Measurements from ENCODE around the gene GAP43. TPM values are rescaled to one million over a fixed set of nuclear protein-coding genes. Genes with fewer than 3 reads are reported as not detected.
A peak's percentile ranks its signal among the peaks of the same experiment; 100 is the strongest.

The GAP43 gene
- total RNA-seq, 1 donor from 2014 or later, result not detected

DNA sequence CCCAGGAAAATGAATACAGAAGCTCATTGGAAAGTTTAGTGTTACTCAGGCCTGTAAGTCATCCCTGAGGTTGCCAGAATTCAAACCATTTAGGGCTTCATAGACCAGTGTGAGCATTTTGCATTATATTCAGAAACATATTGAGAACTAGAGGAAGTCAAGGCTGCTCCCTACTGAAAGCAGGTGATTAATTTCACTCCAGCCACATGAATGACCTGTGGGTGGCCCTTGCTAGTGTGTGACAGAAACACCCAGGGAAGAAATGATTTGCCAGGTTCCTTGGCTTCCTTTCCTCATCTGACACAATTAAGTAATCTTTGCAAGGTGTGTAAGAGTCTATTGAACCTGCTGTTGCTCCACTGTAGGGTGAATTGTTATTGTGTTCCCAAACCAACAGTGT lies 61.8 kb downstream of the GAP43 start:
- Mint-ChIP-seq H3K4me3 (no peak overlapping the region), H3K4me1 (no peaks in the 10 kb centered on the region), H3K27me3 (peaks cover 16% of the 10 kb centered on the region), H3K9me3 (no peaks in the 10 kb centered on the region), H3K36me3 (ENCODE audit: low read depth) (no peaks in the 10 kb centered on the region), H3K27ac (no peak overlapping the region)
- intact Hi-C loops (cut with micrococcal nuclease), result loop anchor here (10.0 kb wide), 1 partner anchor 170 kb away; no protein-coding TSS in a partner anchor
- DNase-seq, result no peak

GRCh38 chr3:115687721-115688120 lies 64.4 kb downstream of the GAP43 start:
- intact Hi-C loops (cut with micrococcal nuclease), result loop anchor here (2.0 to 10.0 kb wide), 2 partner anchors 29 to 173 kb away; no protein-coding TSS in a partner anchor
- no peaks in the 10 kb centered on the region for H3K36me3 Mint-ChIP-seq (ENCODE audit: low read depth)
- no peak overlapping the region for H3K27ac Mint-ChIP-seq

DNA sequence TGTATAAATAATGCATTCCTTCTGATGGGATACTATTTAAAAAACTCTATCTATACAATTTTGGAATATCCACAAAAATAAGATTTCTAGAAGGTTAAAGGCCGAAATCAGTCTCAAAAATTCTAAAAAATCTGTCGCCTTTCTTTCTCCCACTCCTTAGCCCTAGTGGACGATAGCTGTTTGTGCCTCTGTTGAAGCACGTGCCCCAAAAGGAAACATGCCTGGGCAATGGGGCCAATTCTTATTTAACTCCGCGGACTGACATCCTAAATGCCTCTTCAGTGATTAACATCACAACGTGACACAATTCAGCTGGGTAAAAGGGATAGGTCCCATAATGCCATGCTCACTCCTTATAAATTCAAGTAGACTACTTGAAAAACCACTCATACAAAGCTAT lies 65.1 kb downstream of the GAP43 start:
- H3K9me3 Mint-ChIP-seq, result no peaks in the 10 kb centered on the region
- no peaks in the 10 kb centered on the region for H3K36me3 Mint-ChIP-seq (ENCODE audit: low read depth)
- no peaks in the 10 kb centered on the region for H3K4me1 Mint-ChIP-seq
- H3K27me3 Mint-ChIP-seq, result peaks cover 7% of the 10 kb centered on the region
- no peak overlapping the region for H3K4me3 Mint-ChIP-seq
- DNase-seq, result no peak
- H3K27ac Mint-ChIP-seq, result no peak overlapping the region
- intact Hi-C loops (cut with micrococcal nuclease), result loop anchor here (10.0 kb wide), 1 partner anchor 174 kb away; no protein-coding TSS in a partner anchor

More at GRCh38 chr3:115687721-115688120, 64.4 kb downstream of the GAP43 start:
- Mint-ChIP-seq H3K27me3 (peaks cover 7% of the 10 kb centered on the region), H3K4me1 (no peaks in the 10 kb centered on the region), H3K9me3 (no peaks in the 10 kb centered on the region), H3K4me3 (no peak overlapping the region)
- no peak for DNase-seq

GRCh38 chr3:115689928-115690327 lies 66.6 kb downstream of the GAP43 start:
- no peaks in the 10 kb centered on the region for H3K4me1 Mint-ChIP-seq
- no peak overlapping the region for H3K4me3 Mint-ChIP-seq
- intact Hi-C loops (cut with micrococcal nuclease), result loop anchor here (5.0 to 10.0 kb wide), 4 partner anchors 122 to 648 kb away; no protein-coding TSS in a partner anchor
- H3K36me3 Mint-ChIP-seq (ENCODE audit: low read depth), result no peaks in the 10 kb centered on the region
- H3K27ac Mint-ChIP-seq, result no peak overlapping the region
- H3K9me3 Mint-ChIP-seq, result no peaks in the 10 kb centered on the region
- no peak for DNase-seq
- peaks cover 4% of the 10 kb centered on the region for H3K27me3 Mint-ChIP-seq

DNA sequence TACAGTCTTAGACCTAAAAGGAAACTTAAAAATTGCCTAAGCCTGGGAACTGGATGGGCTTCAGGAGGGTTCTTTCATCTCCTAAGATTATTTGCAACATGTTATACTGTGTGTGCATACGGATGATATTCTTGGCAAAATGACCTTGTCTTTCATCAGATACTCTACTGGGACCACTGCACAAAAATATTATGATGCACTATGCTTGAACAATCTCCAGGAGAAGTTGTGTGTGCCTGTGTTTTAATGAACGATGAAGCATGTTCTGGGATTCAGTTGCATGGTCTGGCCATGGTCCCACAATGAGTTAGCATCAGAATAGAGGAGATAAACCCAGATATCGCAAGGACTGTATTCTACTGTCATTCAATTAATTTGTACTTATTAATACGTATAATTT lies 68.7 kb downstream of the GAP43 start:
- DNase-seq, result no peak
- no peaks in the 10 kb centered on the region for H3K9me3 Mint-ChIP-seq
- H3K36me3 Mint-ChIP-seq (ENCODE audit: low read depth), result no peaks in the 10 kb centered on the region
- no peaks in the 10 kb centered on the region for H3K27me3 Mint-ChIP-seq
- no peak overlapping the region for H3K4me3 Mint-ChIP-seq
- no peak overlapping the region for H3K27ac Mint-ChIP-seq
- intact Hi-C loops (cut with micrococcal nuclease), result loop anchor here (5.0 to 10.0 kb wide), 3 partner anchors 120 to 650 kb away; no protein-coding TSS in a partner anchor
- H3K4me1 Mint-ChIP-seq, result no peaks in the 10 kb centered on the region

GRCh38 chr3:115692887-115693524 lies 69.7 kb downstream of the GAP43 start:
- intact Hi-C loops (cut with micrococcal nuclease), result loop anchor here (1.0 to 10.0 kb wide), 4 partner anchors 119 to 651 kb away; no protein-coding TSS in a partner anchor
- peak; percentile 88 for DNase-seq
- Mint-ChIP-seq H3K9me3 (no peaks in the 10 kb centered on the region), H3K4me3 (no peak overlapping the region), H3K36me3 (ENCODE audit: low read depth) (no peaks in the 10 kb centered on the region), H3K4me1 (no peaks in the 10 kb centered on the region), H3K27ac (no peak overlapping the region), H3K27me3 (no peaks in the 10 kb centered on the region)

DNA sequence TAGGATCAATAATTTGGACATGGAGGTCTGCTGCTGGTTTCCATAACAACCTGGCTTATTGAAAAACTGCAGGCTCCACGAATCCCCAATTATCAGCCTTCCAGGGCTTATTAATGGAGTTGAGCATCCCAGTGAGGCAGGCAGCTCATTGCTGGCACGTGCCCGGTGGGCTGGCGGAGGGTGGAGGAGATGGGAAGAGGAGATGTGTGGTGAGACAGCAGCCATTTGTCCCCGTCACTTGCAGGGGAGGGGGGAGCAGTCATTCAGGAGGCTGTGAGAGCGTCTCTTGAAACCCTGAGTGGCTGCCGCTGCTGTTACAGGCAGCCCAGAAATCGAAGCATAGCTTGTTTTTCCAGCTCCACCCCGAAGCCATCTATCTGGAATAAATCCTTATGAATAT lies 70.6 kb downstream of the GAP43 start:
- no peak overlapping the region for H3K27ac Mint-ChIP-seq
- H3K4me3 Mint-ChIP-seq, result no peak overlapping the region
- DNase-seq, result no peak
- no peaks in the 10 kb centered on the region for H3K9me3 Mint-ChIP-seq
- intact Hi-C loops (cut with micrococcal nuclease), result loop anchor here (1.0 to 10.0 kb wide), 4 partner anchors 118 to 652 kb away; no protein-coding TSS in a partner anchor
- no peaks in the 10 kb centered on the region for H3K4me1 Mint-ChIP-seq
- no peaks in the 10 kb centered on the region for H3K36me3 Mint-ChIP-seq (ENCODE audit: low read depth)
- H3K27me3 Mint-ChIP-seq, result no peaks in the 10 kb centered on the region

- intact Hi-C loops (cut with micrococcal nuclease), result loop anchor here (10.0 kb wide), 1 partner anchor 480 kb away; no protein-coding TSS in a partner anchor
- H3K4me1 Mint-ChIP-seq, result no peaks in the 10 kb centered on the region
- H3K36me3 Mint-ChIP-seq (ENCODE audit: low read depth), result no peaks in the 10 kb centered on the region
- H3K27ac Mint-ChIP-seq, result no peak overlapping the region
- DNase-seq, result no peak
- peaks cover 4% of the 10 kb centered on the region for H3K27me3 Mint-ChIP-seq
- no peak overlapping the region for H3K4me3 Mint-ChIP-seq
- H3K9me3 Mint-ChIP-seq, result no peaks in the 10 kb centered on the region
Observed at GRCh38 chr3:115695090-115695489, 71.8 kb downstream of the GAP43 start.

- H3K36me3 Mint-ChIP-seq (ENCODE audit: low read depth), result no peaks in the 10 kb centered on the region
- no peaks in the 10 kb centered on the region for H3K9me3 Mint-ChIP-seq
- H3K4me3 Mint-ChIP-seq, result no peak overlapping the region
- H3K27ac Mint-ChIP-seq, result no peak overlapping the region
- peaks cover 4% of the 10 kb centered on the region for H3K27me3 Mint-ChIP-seq
- H3K4me1 Mint-ChIP-seq, result no peaks in the 10 kb centered on the region
- intact Hi-C loops (cut with micrococcal nuclease), result loop anchor here (10.0 kb wide), 1 partner anchor 483 kb away; no protein-coding TSS in a partner anchor
- no peak for DNase-seq
Observed at GRCh38 chr3:115697263-115698053, 74.1 kb downstream of the GAP43 start.

DNA sequence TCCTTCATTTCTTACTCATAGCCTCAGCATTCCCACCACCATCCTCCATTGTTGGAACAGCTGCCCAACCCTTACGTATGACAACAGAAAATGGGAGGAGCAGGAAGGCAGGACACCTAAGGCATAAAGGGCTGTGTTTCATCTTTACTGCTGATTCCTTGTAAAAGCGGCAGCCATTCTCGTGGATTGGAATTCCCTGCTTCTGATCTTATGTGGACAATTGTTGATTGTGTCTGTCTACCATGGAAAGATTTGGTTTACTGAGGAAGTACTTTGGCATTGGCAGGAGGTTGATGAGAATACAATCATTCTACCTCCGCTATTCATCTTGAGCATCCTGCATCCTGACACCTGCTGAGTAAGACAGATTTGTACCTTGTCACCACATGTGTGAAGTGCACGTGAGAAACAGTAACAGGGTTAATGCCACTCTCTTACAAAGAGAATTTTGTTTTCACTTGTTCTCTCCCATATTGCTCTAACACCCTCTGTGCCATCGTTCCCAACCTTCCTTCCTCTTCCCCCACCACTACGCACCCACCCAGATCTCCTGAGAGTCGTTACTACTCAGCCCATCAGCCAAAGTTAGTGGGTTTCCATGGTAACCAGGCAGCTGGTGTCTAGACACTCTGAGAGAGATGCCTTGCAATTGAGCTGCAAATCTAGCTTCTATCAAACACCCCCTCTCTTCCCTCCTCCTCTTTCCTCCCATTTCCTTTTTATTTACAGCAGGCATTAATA lies 75.7 kb downstream of the GAP43 start:
- Mint-ChIP-seq H3K4me3 (no peak overlapping the region), H3K36me3 (ENCODE audit: low read depth) (no peaks in the 10 kb centered on the region), H3K4me1 (no peaks in the 10 kb centered on the region), H3K9me3 (no peaks in the 10 kb centered on the region), H3K27me3 (peaks cover 9% of the 10 kb centered on the region), H3K27ac (no peak overlapping the region)
- DNase-seq, result no peak
- intact Hi-C loops (cut with micrococcal nuclease), result loop anchor here (10.0 kb wide), 1 partner anchor 484 kb away; no protein-coding TSS in a partner anchor

GRCh38 chr3:115699706-115700105 lies 76.4 kb downstream of the GAP43 start:
- peaks cover 9% of the 10 kb centered on the region for H3K27me3 Mint-ChIP-seq
- H3K27ac Mint-ChIP-seq, result no peak overlapping the region
- no peak overlapping the region for H3K4me3 Mint-ChIP-seq
- H3K36me3 Mint-ChIP-seq (ENCODE audit: low read depth), result no peaks in the 10 kb centered on the region
- H3K4me1 Mint-ChIP-seq, result no peaks in the 10 kb centered on the region
- intact Hi-C loops (cut with micrococcal nuclease), result loop anchor here (10.0 kb wide), 1 partner anchor 485 kb away; no protein-coding TSS in a partner anchor
- no peak for DNase-seq
- H3K9me3 Mint-ChIP-seq, result no peaks in the 10 kb centered on the region

DNA sequence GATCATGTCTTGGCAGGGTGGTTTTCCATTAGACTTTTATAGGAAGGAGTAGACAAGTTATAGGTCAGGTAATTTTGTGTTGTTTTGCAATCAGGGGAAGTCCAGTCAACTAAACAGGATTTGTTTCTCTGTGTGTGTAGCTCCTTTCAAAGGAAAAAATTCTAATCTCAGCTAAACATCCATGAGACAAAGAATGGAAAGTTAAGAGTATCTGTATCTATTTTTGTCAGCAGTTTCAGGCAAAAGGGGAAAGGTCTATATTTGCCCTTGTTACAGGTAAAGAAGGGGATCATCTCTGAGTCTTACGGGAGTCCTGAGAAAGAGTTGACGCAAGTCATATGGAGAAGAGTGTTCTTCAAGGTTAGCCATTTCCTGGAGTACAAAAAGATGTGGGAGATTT lies 79.3 kb downstream of the GAP43 start:
- Mint-ChIP-seq H3K4me3 (no peak overlapping the region), H3K27ac (no peak overlapping the region)
- DNase-seq, result no peak

DNA sequence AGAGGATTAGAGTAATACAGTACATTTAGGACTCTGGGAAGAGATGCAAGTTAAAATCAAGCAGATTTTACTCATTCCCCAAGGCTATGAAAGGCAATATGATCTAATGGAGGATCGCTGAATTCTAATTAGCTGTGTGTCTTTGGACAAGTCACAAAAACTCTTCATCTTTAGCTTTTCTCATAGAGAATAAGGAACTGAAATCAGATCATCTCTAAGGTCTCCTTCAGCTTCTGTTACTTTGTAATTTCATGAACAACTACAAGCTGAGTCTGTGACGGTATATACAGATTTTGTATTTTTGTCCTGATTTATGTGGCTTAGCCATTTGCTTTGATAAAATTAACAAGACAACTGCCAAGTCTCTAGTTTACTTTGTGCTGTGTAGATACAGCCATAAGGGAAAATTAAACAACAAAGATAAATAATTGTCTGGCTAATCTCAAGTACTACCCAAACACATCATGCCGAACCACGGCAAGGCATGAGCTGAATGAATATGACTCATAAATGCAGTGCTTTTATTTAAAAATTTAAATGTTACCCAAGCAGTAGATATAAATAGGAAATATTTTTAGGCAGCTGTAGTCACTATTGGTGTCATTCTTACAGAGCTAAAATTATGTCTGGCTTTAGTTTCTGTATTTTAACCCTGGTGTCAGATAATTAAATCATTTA lies 81.5 kb downstream of the GAP43 start:
- Mint-ChIP-seq H3K27me3 (peaks cover 13% of the 10 kb centered on the region), H3K4me1 (no peaks in the 10 kb centered on the region), H3K4me3 (no peak overlapping the region), H3K27ac (no peak overlapping the region), H3K9me3 (no peaks in the 10 kb centered on the region), H3K36me3 (ENCODE audit: low read depth) (no peaks in the 10 kb centered on the region)
- DNase-seq, result no peak
- intact Hi-C loops (cut with micrococcal nuclease), result no loop called here

More for the DNA sequence above, 79.3 kb downstream of the GAP43 start:
- Mint-ChIP-seq H3K36me3 (ENCODE audit: low read depth) (no peaks in the 10 kb centered on the region), H3K4me1 (no peaks in the 10 kb centered on the region), H3K27me3 (peaks cover 9% of the 10 kb centered on the region), H3K9me3 (no peaks in the 10 kb centered on the region)
- intact Hi-C loops (cut with micrococcal nuclease), result no loop called here
